Fibroblast of peridontal ligament (primary cell): ENCODE results near the gene ADAM8.
"Not testable (repeated sequence)": the region's sequence is repeated elsewhere in the genome, so short reads cannot be mapped to it uniquely, and the experiment has no call there.

Experiments
- DNase-seq: peaks from one replicate; pipeline ENCODE4 v3.0.0-alpha.2; 2010; ENCODE audit errors: extremely low read depth

ADAM8 gene

DNA sequence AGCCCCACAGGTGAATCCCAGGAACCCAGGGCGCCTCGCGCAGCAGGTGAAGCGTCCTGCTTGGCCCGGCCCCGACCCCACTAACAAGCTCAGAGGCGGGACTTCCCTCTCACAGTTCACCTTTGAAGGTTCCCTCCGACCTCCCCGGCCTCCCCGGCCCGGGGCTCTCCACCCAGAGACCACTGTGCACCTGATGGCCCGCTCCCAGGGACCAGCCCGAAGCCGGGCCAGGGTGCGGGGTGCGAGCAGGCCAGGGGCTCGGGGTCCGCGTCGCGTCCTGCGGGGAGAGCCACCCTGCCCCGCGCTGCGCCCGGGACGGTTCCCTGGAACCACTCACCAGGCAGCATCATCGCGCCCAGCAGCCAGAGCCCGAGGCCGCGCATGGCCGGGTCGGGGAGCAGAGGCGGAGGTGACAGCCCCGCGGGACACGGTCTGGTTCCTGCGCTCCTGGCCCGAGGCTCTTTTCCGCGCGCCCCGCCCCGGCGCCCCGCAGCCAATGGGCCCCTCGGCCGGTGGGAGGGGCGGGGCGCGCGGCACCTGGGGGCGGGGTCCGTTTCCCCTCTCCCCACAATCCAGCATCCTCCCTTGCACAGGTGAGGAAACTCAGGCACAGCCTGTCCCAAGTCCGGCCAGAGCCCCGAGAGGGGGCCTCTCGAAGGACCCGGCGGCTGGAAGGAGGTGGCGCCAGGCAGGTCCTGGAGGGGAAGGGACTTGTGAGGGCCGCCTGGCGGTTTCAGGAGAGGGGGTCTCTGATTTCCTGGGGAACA, at the start of gene ADAM8:
Gene ADAM8, minus strand, starts transcription at position 434 of the 767 bp plus-strand sequence. Its CDS starts 51 bp downstream, at position 383.
- DNase-seq, result no peak

DNA sequence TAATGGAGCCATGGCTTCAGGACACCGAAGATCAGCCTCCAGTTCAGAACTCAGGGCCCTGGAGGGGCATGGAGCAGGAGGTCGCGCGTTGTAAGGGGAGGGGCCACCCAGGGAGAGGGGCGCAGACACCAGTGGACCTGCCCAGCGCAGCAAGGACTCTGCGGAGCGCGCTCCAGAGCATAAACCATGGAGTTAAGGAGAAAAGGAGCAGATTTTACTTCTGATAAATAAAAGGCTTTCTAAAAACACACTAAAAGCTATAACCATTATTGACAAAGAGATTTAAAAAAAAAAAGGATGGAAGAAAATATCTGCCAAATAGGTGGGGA, 49.5 kb upstream of the ADAM8 start:
- DNase-seq, result no peak

DNA sequence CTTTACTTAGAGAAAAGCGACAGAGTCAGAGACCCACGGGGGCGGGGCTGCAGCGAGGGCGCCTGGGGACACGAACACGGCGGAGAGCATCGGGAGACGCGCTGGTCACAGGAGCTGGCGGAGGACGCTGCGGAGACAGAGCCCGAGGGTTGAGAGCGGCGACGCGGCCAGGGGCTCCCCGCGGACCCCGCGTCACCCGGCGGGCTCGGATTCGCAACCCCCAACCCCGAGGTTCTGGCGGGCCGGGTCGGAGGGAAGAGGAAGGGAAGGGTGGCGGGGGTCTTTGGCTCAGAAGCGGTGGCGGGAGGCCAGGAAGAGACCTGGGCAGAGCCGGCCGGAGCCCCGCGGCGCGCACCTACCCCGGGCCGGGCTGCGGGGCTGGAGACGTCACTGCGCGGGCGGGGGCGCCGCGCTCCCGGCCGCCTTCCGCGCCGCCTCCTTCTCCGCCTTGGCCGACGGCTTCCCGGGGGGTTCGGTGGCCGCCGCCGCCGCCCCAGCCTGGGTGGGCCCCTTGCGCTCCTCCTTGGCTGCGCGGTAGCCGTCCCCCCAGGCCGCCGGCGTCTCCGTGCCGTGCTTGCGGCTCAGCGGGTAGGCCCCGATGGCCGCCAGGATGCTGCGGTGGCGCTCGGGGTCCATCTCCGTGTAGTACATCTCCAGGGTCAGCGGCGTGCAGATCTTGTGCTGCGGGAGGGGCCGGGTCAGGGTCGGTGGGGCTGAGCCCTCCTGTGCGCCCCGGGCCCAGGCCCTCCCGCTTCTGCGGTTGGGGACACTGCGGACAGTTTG, 49.0 kb upstream of the ADAM8 start:
- no peak for DNase-seq

GRCh38 chr10:133324857-133325260, 48.2 kb upstream of the ADAM8 start:
- no peak for DNase-seq

- DNase-seq, result peak; percentile 9
These were observed 47.6 kb upstream of the ADAM8 start for GRCh38 chr10:133324198-133324792.

DNA sequence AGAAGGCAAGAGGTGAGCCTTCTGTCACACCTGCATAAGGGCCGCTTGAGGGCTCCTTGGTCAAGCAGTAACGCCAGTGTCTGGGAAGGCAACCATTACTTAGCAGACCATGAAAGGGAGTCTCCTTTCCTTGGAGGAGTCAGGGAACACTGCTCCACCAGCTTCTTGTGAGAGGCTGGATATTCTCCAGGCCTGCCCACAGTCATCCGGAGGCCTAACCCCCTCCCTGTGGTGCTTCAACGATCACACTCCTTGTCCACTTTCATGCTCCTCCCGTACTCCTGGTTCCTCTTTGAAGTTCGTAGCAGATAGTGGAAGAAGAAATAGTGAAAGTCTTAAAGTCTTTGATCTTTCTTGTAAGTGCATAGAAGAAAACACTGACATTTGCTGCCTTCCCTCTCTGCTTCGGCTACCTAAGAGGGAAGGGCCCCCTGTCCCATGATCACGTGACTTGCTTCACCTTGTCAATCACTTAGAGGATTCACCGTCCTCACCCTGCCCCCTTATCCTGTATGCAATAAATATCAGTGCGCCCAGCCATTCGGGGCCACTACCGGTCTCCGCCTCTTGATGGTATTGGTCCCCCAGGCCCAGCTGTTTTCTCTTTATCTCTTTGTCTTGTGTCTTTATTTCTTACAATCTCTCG, 45.5 kb upstream of the ADAM8 start:
- DNase-seq, result not testable (repeated sequence)

DNA sequence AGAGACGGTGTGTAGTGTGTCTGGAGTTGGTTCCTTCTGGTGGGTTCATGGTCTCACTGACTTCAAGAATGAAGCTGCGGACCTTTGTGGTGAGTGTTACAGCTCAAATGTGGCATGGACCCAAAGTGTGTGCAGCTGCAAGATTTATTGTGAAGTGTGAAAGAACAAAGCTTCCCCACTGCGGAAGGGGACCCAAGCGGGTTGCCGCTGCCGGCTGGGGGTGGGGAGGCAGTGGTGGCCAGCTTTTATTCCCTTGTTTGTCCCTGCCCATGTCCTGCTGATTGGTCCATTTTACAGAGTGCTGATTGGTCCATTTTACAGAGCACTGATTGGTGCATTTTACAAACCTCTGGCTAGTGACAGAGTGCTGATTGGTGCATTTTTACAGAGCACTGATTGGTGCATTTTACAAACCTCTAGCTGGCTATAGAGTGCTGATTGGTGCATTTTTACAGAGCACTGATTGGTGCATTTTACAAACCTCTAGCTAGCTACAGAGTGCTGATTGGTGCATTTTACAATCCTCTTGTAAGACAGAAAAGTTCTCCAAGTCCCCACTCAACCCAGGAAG, 44.3 kb upstream of the ADAM8 start:
- not testable (repeated sequence) for DNase-seq

GRCh38 chr10:133318494-133319127, 41.9 kb upstream of the ADAM8 start:
- DNase-seq, result peak; percentile 33

GRCh38 chr10:133316732-133317131, 40.1 kb upstream of the ADAM8 start:
- no peak for DNase-seq

GRCh38 chr10:133316266-133316665, 39.6 kb upstream of the ADAM8 start:
- no peak for DNase-seq

DNA sequence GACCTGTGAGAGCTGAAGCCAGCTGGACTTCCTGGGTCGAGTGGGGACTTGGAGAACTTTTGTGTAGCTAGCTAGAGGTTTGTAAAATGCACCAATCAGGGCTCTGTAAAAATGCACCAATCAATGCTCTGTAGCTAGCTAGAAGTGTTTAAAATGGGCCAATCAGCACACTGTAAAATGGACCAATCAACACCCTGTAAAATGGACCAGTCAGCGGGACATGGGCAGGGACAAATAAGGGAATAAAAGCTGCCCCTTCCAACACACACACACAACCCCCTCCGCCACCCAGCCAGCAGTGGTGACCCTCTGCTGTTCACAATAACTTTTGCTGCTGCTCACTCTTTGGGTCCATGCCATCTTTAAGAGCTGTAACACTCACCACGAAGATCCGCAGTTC, 39.2 kb upstream of the ADAM8 start:
- DNase-seq, result peak; percentile 3

- DNase-seq, result no peak
These were observed 38.2 kb upstream of the ADAM8 start for GRCh38 chr10:133314911-133315310.

DNA sequence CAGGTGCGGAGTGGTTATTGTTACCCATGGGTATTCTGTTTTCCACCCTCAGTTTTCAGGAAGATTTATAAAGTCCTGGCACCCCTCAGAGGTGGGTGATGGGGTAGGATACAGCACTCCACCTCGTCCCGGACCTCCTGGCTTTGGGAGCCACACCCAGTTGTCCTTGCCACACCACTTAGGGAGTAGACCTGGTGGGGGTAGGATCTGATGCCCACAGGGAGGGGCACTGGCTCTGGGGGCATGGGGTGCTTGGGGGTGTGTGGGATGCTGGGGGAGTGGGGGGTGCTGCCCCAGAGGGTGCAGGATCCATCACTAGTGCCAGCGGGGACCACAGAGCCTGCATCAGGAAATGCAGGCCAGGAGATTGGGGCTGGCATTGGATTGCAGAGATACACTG, 36.5 kb upstream of the ADAM8 start:
- no peak for DNase-seq

DNA sequence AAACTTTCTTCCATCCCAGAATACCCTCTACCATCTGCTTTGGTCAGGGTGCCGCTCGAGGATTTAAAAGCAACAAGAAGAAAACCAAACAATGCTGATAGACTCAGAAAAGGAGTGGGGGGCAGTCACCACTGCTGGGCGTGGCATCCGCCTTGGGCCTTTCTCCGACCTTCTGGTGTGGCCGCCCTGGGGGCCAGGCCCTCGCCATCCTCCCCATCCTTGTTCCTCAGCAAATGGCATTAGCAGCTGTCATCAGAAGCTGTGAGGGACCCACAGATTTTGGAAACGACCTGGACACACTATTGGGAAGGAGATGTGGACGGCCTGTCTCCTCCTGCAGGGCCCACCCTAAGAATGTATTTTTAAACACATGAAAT, 36.1 kb upstream of the ADAM8 start:
- DNase-seq, result no peak

DNA sequence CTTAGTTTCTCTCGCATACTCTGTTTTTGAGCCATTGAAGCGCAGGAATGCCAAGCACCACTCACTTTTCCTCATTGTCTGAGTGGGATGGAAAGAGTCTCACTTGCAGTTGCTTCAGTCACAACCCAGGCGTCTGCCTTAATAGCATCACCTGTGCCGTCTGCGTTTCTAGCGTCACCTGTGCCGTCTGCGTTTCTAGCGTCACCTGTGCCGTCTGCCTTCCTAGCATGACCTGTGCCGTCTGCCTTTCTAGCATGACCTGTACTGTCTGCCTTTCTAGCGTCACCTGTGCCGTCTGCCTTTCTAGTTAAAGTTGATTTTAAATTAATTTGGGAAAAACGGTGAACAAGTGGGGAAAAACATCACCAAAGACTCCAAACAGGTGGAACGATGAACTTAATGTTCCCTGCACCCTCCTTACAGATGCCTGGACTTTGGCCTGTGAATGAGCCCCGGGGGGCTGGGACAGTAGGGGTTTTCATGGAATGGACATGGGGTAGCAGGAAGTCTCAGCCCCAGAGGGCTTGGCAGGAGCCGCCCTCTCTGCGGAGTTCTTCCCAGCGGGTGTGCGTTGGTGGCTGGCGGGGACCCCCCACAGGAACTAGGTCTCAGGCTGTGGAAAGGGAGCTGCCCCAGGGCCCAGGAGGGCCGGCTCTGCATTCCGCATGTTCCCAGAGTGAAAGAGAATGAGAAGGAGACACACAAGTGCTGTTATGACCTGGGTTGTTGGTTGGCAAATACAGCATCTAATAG, 35.5 kb upstream of the ADAM8 start:
- DNase-seq, result no peak

GRCh38 chr10:133311570-133311969, 34.9 kb upstream of the ADAM8 start:
- peak; percentile 69 for DNase-seq

DNA sequence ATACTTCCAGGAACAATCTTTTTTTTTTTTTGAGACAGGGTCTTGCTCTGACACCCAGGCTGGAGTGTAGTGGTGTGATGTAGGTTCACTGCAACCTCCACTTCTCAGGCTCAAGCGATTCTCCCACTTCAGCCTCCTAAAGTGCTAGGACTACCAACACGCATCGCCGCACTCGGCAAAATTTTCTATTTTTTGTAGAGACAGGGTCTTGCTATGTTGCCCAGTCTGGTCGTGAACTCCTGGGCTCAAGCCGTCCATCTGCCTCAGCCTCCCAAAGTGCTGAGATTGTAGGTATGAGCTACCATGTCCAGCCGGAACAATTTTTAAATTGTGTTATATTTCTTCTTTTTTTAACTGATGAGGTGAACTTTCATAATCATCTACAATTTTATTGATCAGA, 34.1 kb upstream of the ADAM8 start:
- DNase-seq, result no peak

DNA sequence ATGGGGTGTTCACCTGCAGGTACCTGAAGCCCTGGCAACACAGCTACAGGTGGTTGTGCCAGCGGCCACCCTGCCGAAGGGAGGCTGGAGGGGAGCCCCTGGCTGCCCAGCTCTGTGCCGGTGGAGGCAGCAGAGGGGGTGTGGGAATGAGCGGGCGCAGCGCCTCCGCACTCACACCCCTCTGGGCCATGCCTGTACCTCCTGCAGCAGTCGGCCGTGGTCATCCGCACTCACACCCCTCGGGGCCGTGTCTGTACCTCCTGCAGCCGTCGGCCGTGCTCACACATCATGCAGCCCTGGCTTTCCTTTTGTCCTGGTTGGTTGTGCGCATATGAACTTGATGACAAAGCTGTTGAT, 33.7 kb upstream of the ADAM8 start:
- DNase-seq, result no peak

DNA sequence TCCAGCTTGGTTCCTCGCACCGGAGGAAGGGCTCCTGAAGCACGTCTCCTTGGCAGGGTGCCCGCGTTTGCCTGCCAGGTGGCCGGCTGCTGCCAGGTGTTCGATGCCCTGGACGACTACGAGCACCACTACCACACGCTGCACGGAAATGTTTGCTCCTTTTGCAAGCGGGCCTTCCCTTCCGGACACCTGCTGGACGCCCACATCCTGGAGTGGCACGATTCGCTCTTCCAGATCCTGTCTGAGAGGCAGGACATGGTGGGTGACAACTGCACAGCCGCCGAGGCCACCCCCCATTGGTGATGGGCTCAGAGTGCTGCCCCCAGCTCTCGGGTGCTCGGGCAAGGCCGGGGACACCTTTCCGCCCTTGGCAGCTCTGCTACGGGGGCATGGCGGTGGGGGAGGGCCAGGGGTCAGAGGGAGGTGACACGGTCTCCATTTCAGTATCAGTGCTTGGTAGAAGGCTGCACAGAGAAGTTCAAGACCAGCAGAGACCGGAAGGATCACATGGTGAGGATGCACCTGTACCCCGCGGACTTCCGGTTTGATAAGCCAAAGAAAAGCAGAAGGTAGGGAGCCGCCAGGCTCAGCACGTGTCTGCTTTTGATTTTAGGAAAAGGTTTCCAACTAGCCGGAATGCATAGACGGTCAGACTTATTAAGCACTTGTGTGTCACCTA, 33.2 kb upstream of the ADAM8 start:
- DNase-seq, result no peak

GRCh38 chr10:133309100-133309719, 32.5 kb upstream of the ADAM8 start:
- peak; percentile 80 for DNase-seq
